CD4-positive, alpha-beta T cell treated with Interleukin-10 for 1 hour (primary cell): Measurements from ENCODE around the gene AKAP13.
"Not testable (repeated sequence)": the region's sequence is repeated elsewhere in the genome, so short reads cannot be mapped to it uniquely, and the experiment has no call there.

Experiments used
- DNase-seq: peaks from one replicate; pipeline ENCODE4 v3.0.0-alpha.2; 2020

The AKAP13 gene

DNA sequence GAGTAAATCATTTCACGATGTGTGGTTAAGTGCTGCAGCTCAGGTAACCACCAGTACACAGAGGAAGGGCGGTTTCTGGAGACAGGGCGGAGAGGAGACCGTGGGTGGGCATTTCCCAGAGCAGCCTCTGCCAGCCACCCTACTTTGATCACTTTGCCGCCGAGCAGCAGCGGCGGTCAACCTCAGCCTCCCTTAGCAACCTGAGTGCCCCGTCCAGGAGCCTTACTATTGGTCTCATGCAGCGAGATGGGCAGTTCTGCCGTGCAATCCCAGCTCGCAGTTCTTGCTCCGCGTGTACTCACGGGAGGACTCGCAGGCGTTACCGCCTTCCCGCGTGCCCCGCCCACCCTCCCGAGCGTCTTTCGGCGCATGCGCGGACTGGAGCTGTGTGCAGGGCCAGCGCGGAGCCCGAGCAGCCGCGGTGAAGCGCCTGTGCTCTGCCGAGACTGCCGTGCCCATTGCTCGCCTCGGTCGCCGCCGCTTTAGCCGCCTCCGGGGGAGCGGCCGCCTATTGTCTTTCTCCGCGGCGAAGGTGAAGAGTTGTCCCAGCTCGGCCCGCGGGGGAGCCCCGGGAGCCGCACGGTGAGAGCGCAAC is at the start of gene AKAP13:
Gene AKAP13 (plus strand): TSS at position 387 of the 595 bp plus-strand sequence. CDS start 105,118 bp downstream, outside the sequence.
- DNase-seq: peak; percentile 97

DNA sequence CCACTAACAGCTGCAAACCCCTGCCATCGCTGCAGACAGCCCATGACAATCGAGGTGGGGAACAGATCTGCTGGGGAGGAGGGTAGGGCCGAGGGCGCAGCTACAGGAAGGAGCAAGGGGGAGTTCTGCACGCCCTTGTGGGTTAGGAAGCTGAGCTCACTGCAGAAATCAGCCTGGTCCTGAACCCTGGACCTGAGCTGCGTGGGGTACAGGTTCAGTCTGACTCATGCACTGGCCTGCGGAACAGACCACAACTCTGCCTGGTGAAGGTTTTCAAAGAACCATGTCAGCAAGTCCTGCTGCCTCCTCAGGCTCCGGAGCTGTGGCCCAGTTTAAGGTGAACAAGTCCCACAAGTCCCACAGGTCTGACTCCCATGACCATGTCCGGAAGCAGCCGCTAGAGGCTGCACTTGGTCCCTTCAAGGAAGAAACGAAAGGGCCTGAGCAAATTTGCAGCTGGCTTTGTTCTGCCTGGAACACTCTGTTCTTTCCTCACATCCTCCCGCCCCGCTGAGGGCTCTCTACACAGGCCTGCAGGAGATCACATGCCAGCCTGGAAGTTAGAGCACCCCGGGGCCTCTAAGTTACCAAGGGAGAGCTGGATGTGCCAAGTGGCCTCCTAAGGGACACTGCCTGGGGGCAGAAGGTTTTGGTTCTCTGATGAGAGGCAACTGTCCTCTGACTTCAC is 49.4 kb upstream of the AKAP13 start:
- peak; percentile 79 for DNase-seq

DNA sequence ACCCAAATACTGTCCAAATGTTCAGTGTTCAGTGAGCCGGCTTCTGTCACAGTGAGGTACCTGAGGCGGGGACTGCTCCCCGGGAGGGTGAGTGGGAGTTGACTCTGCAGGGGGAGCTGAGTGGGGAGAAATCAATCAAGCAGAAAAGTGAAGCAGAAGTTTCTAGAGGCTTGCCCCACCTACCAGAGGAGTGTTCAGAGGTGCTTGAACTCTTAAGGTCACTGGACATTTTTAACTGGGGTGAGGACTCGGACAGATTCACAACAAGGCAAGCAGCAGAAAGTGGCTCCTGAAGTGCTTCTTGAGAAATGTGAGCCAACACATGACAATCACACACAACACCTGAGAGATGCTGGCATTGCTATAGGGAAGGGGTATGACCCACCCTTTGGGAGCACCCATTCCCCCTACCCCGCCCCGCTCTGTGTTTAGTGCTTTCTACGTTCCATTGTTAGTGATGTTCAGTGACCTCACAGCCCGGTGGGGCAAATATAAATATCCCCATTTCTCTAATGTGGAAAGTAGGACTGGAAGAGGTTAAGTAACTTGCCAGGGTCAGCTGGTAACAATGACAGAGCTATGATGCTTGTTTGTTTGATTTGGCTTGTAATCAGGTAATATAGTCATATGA is 48.6 kb upstream of the AKAP13 start:
- DNase-seq: no peak

GRCh38 chr15:85333132-85333831 is 47.1 kb upstream of the AKAP13 start:
- DNase-seq: no peak

DNA sequence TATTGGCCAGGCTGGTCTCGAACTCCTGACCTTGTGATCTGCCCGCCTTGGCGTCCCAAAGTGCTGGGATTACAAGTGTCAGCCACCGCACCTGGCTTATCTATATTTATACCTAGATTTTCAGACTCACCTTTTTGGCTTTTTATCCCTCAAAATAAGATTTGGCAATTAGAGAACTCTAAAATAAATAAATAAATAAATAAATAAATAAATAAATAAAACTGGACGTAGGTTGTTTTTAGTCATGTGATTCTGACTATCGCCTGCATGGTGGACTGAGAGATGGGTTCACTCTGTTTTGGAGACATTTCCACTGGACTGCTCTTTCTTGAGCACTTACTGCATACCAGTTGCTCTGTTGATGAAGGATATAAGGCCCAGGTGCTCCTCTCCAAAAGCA is 46.2 kb upstream of the AKAP13 start:
- DNase-seq: no peak

GRCh38 chr15:85335193-85335942 is 45.0 kb upstream of the AKAP13 start:
- no peak for DNase-seq

DNA sequence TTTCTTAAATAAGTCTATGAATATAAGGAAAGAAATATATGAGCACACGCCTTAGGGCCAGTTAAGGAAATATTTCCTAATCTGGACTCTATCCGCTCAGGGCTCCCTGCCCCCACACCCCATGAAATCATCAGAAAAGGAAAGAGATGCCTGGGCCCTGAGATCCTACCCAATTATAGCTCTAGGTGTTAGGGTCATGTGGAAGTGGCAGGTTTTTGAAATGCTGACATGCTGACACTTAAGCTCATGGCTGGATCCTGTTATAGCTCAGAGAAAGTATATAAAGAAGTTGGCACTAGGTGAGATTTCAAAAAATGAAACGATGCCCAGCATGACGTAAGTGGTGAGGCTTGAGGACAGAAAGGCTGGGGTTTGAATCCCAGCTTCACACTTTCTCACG is 43.5 kb upstream of the AKAP13 start:
- DNase-seq: no peak

GRCh38 chr15:85337425-85338074 is 42.9 kb upstream of the AKAP13 start:
- no peak for DNase-seq

DNA sequence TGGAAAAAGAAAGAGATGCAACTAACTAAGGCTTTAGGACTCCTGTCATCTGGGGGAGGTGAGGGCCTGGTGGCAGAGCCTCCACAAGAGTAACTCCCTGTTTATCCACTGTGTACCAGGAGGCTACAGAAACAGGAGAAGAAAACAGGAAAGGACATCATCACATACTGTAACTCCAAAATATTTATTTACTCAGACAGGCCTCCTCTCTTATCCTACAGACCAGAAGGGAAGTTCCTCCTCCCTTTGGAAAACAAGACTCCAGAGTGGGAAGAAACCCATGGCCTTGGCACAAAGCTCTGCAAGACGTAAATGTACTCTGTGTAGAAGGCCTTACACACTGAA is 40.1 kb upstream of the AKAP13 start:
- no peak for DNase-seq

GRCh38 chr15:85340852-85341251 is 39.6 kb upstream of the AKAP13 start:
- no peak for DNase-seq

DNA sequence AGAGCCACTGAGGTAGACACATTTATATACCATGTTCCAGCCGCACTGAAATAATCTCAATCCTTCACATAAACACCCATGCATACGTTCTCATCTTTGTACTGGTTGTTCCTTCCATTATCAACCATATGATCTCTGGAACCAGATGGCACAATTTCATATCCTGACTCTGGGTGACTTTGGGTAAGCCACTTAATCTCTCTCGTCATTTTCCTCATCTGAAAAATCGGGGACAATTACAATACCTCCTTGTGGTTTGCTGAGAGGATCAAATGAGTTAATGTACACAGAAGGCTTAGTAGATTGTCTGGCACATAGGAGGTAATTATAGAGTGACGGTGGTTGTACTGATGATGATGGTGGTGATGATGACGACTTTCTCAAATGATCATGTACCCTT is 38.2 kb upstream of the AKAP13 start:
- not testable (repeated sequence) for DNase-seq

GRCh38 chr15:85343443-85343842 is 37.0 kb upstream of the AKAP13 start:
- DNase-seq: not testable (repeated sequence)

DNA sequence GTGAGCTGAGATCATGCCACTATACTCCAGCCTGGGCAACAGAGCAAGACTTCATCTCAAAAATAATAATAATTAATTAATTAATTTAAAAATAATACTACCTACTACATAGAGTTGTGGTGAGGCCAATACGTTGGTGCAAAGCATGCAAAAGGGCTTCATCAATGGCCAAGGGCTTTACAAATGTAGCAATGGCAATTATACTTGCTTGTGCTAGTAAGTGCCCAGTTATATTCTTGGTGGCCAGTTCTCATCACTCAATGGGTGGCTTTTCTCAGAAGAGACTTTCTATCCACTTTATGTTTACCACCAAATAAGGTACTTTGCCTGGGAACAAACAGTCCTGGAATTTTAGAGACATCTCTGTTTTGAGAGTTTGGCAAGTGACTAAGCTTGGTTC is 36.2 kb upstream of the AKAP13 start:
- not testable (repeated sequence) for DNase-seq

DNA sequence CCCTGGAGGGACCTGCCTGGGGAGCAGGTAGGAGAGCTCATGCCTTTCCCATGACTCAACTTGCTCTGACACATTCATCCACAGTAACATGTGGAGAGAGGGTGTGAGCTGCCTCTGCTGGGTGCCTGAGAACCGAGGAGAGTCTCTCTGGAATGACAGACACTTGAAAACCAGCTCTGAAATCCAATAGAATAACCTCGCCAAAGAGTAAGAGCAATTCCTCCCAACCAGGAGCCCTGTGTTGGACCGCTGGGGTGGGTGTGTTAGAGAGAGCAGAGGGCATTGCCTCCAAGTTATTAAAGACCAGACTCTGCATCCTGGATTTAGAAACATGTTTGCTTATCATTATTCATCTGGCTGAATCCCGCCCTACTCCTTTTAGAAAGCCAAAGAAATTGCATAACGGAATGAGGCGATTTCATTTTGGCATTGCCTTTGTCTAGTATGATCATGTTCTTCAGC is 35.7 kb upstream of the AKAP13 start:
- not testable (repeated sequence) for DNase-seq

DNA sequence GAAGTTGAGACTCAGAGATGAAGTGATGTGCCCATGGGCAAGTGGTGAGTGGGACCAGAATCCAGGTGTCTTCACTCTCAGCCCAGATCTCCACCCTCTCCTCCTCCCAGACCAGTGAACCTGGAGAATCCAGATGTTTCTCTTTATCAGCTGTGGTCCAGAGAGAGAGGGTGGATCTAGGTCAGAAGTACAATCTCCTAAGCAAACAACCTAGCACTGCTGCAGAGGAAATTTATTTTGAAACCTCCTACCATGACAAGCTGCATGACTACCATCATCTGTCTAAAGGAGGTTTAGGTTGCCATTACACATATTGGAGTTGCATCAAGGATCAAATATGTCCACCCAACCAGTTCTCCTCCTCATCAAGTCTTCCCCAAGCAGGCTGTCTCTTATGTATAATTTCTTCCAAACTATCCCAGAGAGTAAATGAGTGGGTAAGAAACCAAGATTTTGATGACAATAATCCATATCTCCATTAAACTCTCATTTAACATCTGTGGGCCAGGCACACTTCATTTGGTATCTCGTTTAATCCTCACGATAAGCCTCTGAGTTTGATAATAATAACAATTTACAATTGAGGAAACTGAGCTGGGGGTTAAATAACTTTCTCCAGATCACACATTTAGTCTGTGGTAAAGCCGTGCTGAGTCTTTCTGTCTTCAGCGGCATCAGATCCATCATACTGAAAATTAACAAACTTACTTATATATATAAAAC is 35.0 kb upstream of the AKAP13 start:
- DNase-seq: not testable (repeated sequence)

- not testable (repeated sequence) for DNase-seq
Measured at GRCh38 chr15:85346462-85347084, 33.8 kb upstream of the AKAP13 start.

GRCh38 chr15:85347264-85348047 is 32.9 kb upstream of the AKAP13 start:
- not testable (repeated sequence) for DNase-seq

DNA sequence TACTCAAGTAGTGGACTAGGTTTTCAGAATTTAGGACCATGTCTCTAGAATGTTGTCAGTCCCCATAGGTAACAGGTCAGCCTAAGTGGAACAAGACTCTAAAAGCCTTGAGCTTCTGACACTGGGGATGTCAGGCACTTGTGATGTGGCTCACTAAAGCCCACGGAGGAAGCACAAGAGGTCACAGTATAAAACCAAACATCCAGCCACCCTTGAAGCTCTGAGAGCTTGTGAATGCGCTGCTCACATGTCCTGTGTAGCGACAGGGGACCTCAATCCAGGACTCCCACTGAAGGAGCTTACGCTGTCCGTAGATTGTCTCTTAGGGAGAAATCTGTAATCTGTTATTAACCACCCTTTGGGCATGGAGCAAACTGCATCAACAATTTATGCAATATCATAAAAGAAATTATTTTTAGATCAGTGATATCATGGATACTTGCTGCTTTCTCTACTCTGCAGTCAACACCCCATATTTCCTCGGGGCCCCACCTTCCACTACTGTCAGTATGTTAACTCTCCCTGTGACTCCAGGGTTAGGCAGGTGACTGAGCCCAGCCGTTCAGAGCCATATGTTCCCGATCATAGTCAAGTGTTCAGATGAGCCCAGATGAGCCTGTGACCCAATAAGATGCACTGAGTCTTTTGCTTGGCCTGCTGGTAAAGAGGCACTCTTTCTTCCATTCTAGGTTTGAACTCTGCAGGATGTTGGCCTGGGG is 32.2 kb upstream of the AKAP13 start:
- DNase-seq: not testable (repeated sequence)

- not testable (repeated sequence) for DNase-seq
Measured at GRCh38 chr15:85349062-85349461, 31.3 kb upstream of the AKAP13 start.

GRCh38 chr15:85350395-85350794 is 30.0 kb upstream of the AKAP13 start:
- DNase-seq: no peak
